Pons (tissue), 1 donor: ENCODE measurements around the gene BPI.
"Not testable (repeated sequence)": the region's sequence is repeated elsewhere in the genome, so short reads cannot be mapped to it uniquely, and the experiment has no call there.

Experiments used
- DNase-seq: peaks from one replicate; pipeline ENCODE4 v3.0.0-alpha.2; 2016; ENCODE audit warnings: low spot score

The BPI gene

DNA sequence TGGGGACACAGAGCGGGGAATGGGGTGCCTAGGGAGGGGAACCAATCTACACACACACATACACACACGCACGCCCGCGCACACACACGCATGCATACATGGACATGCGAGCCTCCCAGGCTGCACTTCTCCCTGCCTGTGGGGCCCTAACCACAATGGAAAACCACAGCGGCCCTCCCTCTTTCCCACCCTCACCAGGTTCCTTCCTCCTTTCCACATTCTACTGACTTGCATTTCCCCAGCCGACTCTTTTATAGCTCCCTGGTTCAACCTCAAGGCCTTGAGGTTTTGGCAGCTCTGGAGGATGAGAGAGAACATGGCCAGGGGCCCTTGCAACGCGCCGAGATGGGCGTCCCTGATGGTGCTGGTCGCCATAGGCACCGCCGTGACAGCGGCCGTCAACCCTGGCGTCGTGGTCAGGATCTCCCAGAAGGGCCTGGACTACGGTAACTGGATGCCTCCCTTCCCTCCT, at the start of gene BPI:
Gene BPI (plus strand): TSS at position 249 of the 472 bp plus-strand sequence. CDS start 68 bp downstream, at position 317.
- peak; percentile 41 for DNase-seq

GRCh38 chr20:38254621-38255020, 49.3 kb upstream of the BPI start:
- not testable (repeated sequence) for DNase-seq

DNA sequence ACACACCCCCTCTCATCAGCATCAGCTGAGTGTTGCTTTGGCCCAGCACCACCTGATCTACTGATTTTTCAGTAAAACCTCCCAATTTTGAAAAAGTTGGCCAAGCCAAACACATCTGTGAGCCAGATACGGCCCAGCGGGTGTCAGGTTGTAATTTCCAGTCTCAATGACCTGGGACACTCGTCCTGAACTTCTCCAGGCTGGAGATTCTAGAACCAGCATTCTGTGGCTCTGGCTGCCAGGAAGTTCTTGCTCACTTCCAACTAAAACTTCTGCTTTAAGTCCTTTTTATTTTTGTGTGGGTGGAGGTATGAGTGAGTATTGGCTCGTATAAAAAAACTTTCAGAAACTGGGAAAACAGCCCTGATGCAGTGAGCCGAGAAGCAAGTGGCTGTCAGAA, 48.6 kb upstream of the BPI start:
- no peak for DNase-seq

DNA sequence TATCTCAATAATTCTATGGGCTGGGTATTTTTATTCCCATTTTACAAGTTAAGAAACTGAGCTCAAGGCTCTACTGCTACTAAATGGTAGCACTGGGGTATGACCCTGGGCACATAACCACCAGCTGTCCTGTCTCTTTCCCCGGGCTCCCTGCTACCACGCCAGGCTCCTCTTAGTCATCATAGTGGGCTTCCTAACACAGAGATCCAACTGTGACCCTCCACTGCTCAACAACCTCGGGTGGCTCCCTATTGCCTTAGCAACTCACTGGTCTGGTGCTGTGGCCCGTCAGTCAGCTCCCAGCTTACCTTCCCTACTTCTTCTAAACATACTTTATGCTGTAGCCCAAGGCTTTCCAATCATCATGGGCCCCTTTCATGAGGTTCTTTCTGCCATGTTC, 47.9 kb upstream of the BPI start:
- no peak for DNase-seq

- DNase-seq = no peak
These were observed 47.0 kb upstream of the BPI start for GRCh38 chr20:38256966-38257365.

GRCh38 chr20:38258545-38259215, 45.3 kb upstream of the BPI start:
- no peak for DNase-seq

- DNase-seq = no peak
These were observed 44.0 kb upstream of the BPI start for GRCh38 chr20:38260025-38260377.

GRCh38 chr20:38260378-38261053, 43.4 kb upstream of the BPI start, which contains the start of gene KIAA1755:
TSS of gene KIAA1755 (minus strand) at chr20:38260735. CDS start at chr20:38260500, 235 bp downstream.
- peak; percentile 65 for DNase-seq

DNA sequence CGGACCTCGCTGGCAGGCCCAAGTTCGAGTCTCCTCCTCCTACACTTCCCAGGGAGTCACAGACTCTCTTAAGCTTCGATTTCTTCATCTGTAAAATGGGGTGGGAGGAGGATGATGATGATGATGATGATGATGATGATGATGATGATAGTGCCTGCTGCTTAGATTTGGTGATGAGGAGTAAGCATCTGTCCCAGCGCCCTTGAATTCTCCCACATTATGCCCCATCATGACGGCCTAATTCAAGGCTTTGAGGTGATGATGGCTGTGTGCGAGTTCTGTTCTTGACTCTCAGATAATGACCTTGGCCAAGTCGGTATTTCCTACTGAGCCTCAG, 42.9 kb upstream of the BPI start:
- DNase-seq = no peak

GRCh38 chr20:38262931-38263330, 41.0 kb upstream of the BPI start:
- no peak for DNase-seq

GRCh38 chr20:38266426-38266825, 37.5 kb upstream of the BPI start:
- no peak for DNase-seq

DNA sequence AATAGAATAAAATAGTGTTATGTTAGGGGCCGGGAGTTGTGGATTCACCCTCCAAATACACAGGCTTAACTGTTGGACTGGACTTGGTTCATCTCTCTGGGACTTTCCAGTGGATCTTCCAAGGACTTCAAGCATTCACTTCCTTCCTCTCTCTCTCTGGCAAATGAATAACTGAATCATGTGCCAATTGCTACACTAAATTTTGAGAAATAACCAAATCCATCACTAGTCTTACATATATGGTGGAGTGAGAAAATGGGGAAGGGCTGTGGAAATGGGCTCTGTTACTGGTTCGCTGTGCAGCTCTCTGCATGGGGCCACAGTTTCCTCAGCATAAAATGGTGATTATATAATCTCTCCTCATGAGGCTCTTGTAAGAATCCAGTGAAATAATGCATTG, 36.7 kb upstream of the BPI start:
- no peak for DNase-seq

GRCh38 chr20:38267901-38268514, 35.9 kb upstream of the BPI start:
- no peak for DNase-seq

DNA sequence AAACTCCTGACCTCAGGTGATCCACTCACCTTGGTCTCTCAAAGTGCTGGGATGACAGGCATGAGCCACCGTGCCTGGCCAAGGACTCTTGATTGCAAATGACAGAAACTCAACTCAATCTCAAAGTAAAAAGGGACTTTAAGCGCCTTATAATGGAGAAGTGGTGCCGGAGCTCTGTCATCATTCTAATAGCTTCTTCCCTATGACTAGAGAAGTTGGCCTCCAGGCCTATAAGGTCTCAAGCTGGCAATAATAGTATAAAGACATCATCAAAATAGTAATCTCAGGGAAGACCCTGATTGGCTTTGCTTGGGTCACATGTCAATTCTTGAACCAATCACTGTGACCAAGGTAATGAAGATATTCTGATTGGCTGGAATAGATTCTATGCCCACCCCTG, 34.9 kb upstream of the BPI start:
- DNase-seq = no peak

DNA sequence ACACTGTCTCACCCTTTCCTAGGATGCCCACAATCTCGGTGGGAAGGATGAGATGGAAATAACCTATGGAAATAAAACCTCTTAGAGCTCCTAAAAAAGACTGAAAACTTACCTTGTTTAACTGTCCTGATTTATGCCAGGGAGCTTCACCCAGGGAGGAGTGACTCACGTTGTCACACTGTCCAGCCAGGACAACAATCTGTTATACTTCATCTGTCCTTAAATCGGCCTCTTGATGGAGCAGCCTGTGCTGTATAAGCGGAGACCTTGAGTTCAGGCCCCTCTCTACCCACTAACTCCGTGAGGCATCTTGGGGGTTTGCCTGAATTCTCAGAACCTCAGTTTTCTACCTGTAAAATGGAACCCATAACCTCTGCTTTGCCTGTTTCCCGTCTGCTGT, 34.2 kb upstream of the BPI start:
- no peak for DNase-seq

- DNase-seq = no peak
These were observed 32.9 kb upstream of the BPI start for GRCh38 chr20:38270869-38271605.

DNA sequence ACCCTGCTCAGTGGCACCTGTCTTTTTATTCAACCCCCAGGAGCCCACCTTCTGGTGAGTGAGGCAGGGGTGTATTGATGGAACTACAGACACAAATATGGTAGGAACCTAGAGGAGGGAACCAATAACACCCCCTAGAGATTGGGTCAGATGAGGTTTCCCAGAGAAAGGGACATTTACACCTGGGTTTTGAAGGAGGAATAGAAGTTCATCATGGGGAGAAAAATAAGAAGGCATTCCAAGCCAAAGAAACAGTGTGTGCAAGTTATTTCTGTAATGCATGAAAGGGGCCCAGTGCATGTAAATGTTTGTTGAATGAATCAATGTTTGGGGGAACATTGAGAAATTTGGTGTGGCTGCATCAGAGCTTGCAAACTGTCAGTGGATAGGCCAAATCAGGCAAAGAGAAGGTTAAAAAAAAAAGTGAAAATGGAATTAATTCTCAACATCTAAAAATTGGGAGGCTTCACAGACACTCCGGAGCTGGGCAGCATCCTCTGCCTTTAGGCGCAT, 32.3 kb upstream of the BPI start:
- no peak for DNase-seq

GRCh38 chr20:38272398-38272797, 31.6 kb upstream of the BPI start:
- no peak for DNase-seq

DNA sequence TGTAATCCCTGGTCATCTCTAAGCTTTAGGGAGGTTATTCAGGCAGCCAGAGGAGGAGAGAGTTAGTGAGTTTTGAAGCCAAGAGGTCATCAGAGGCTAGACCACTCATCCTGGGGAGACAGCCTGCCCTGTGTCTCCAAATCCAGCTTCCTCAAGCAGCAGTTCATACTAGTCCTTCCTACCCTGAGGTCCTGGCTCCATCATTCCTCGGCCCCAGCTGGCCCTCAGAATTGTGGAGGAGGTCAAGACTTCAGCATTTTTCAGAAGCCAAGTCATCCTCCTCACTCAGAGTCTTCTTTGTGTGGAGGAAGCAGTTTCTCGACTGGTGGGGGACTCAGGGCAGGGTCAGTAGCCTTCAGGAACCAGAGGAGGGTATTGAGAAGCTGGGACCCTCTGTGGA, 31.0 kb upstream of the BPI start:
- DNase-seq = no peak

- DNase-seq = no peak
These were observed 28.0 kb upstream of the BPI start for GRCh38 chr20:38275815-38276550.

DNA sequence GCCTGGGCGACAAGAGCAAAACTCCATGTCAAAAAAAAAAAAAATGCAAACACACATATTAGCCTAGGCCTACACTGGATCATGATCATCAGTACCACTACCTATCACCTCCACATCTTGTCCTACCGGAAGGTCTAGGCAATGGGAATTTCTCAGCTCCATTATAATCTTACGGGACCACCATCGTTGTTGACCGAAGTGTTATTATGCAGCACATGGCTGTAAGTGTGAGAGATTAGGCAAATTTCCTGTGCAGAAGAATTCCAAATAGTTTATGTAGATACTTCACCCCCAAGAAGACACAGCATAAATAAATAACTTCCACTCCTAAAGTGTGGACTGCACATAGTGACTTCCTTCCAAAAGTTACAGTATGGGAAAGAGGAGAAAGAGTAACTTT, 26.7 kb upstream of the BPI start:
- DNase-seq = no peak

DNA sequence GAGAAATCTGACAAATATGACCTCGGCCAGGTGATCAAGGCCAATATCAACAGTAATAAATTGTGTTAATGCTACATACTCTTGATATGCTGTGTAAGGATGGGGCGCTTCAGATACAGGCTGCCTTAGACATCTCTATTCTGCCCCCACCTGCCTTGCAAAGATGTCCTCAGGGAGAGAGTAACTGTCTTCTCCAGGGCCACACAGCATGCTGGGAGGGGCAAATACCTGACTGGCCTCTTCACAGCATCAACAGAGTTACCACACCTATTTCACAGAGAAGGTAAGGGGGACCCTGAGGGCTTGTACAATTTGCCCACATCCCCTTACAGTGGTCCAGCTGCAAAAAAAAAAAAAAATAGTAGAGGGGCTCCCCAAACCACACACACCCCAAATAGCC, 26.3 kb upstream of the BPI start:
- no peak for DNase-seq
